Loucy (cell line): ENCODE data around the gene RNF19B.

Experiments used
- H2AFZ ChIP-seq: fragments of 200-600 bp; sonication (generic); 2 replicates; pipeline ENCODE4 v1.6.0; 2016; ENCODE audit warnings: antibody characterized with exemption, mild to moderate bottlenecking, low read length, moderate library complexity
- H3F3A ChIP-seq: fragments of 200-600 bp; 2 replicates; pipeline ENCODE4 v1.6.0; 2016; ENCODE audit warnings: antibody characterized with exemption, low read depth, mild to moderate bottlenecking
- H3K27me3 ChIP-seq: fragments of 200-600 bp; sonication (generic); 2 replicates; pipeline ENCODE4 v1.6.1; 2014; ENCODE audit warnings: low read length, mild to moderate bottlenecking; ENCODE audit not compliant: insufficient read depth, poor library complexity, severe bottlenecking
- H3K36me3 ChIP-seq: fragments of 200-600 bp; sonication (generic); 2 replicates; pipeline ENCODE4 v1.6.1; 2016; ENCODE audit warnings: low read length; ENCODE audit not compliant: insufficient read depth
- H3K4me1 ChIP-seq: fragments of 200-600 bp; sonication (generic); 2 replicates; pipeline ENCODE4 v1.5.1; 2014; ENCODE audit warnings: low read length, mild to moderate bottlenecking; ENCODE audit not compliant: insufficient read depth, poor library complexity, severe bottlenecking
- H3K4me2 ChIP-seq: fragments of 200-600 bp; sonication (generic); 2 replicates; pipeline ENCODE4 v1.6.0; 2014; ENCODE audit warnings: antibody characterized with exemption, low read length, low read depth, mild to moderate bottlenecking; ENCODE audit not compliant: poor library complexity, severe bottlenecking
- H3K4me3 ChIP-seq: fragments of 200-600 bp; sonication (generic); 2 replicates; pipeline ENCODE4 v1.5.1; 2014; ENCODE audit warnings: low read length, mild to moderate bottlenecking, mixed read lengths; ENCODE audit not compliant: poor library complexity, severe bottlenecking
- H3K79me2 ChIP-seq: fragments of 200-600 bp; sonication (generic); 2 replicates; pipeline ENCODE4 v1.6.1; 2014; ENCODE audit warnings: low read length; ENCODE audit not compliant: insufficient read depth
- H3K9ac ChIP-seq: fragments of 200-600 bp; sonication (generic); 2 replicates; pipeline ENCODE4 v1.6.0; 2014; ENCODE audit warnings: mild to moderate bottlenecking, low read depth, low read length, moderate library complexity; ENCODE audit not compliant: poor library complexity, severe bottlenecking
- H3K9me2 ChIP-seq: fragments of 200-600 bp; sonication (generic); replicated peaks from 2 replicates; pipeline ENCODE4 v1.6.1; 2016; ENCODE audit warnings: low read depth, low read length, mixed read lengths
- H3K9me3 ChIP-seq: fragments of 200-600 bp; sonication (generic); 2 replicates; pipeline ENCODE4 v1.6.1; 2014; ENCODE audit warnings: mild to moderate bottlenecking, antibody characterized with exemption, low read length, low read depth; ENCODE audit not compliant: insufficient read depth
- H4K20me1 ChIP-seq: fragments of 200-600 bp; sonication (generic); 2 replicates; pipeline ENCODE4 v1.6.0; 2014; ENCODE audit warnings: antibody characterized with exemption, low read length, mild to moderate bottlenecking; ENCODE audit not compliant: insufficient read depth, poor library complexity, severe bottlenecking
- CTCF ChIP-seq: fragments of 200-600 bp; sonication (generic); conservative IDR thresholded peaks from 2 replicates; pipeline ENCODE4 v1.5.1; 2014; ENCODE audit warnings: mild to moderate bottlenecking, antibody characterized with exemption, low read length
- EZH2phosphoT487 ChIP-seq: fragments of 200-600 bp; IDR thresholded peaks from 2 replicates; pipeline ENCODE4 v1.6.1; 2018; ENCODE audit warnings: antibody characterized with exemption, mild to moderate bottlenecking, moderate library complexity, borderline replicate concordance

Gene RNF19B

GRCh38 chr1:32946413-32946812 is 18.2 kb downstream of the RNF19B start:
- no peaks in the 10 kb centered on the region for H3K9me3 ChIP-seq
- H3K79me2 ChIP-seq = no peaks in the 10 kb centered on the region
- H4K20me1 ChIP-seq = no peaks in the 10 kb centered on the region
- peaks cover 60% of the 10 kb centered on the region; the same call in 1 of the 2 replicates for H3K36me3 ChIP-seq
- TF ChIP-seq CTCF = no peak
- TF ChIP-seq EZH2phosphoT487 = no peak
- no peaks in the 10 kb centered on the region for H3K9me2 ChIP-seq
- no peak overlapping the region for H3K9ac ChIP-seq
- H3K4me3 ChIP-seq = no peak overlapping the region
- H3K4me1 ChIP-seq = no peaks in the 10 kb centered on the region
- H2AFZ ChIP-seq = no peak overlapping the region
- no peaks in the 10 kb centered on the region for H3K27me3 ChIP-seq
- no peaks in the 10 kb centered on the region for H3F3A ChIP-seq
- H3K4me2 ChIP-seq = no peak overlapping the region

GRCh38 chr1:32944180-32944579 is 20.4 kb downstream of the RNF19B start:
- Histone ChIP-seq H3K4me3 (no peak overlapping the region), H3K9me3 (no peaks in the 10 kb centered on the region), H3K36me3 (peaks cover 76% of the 10 kb centered on the region; the same call in 1 of the 2 replicates), H2AFZ (no peak overlapping the region), H3K9me2 (no peaks in the 10 kb centered on the region), H3K9ac (no peak overlapping the region), H3K4me1 (no peaks in the 10 kb centered on the region), H3F3A (no peaks in the 10 kb centered on the region), H3K79me2 (no peaks in the 10 kb centered on the region), H3K27me3 (no peaks in the 10 kb centered on the region), H3K4me2 (no peak overlapping the region), H4K20me1 (no peaks in the 10 kb centered on the region)
- no peak for TF ChIP-seq EZH2phosphoT487
- no peak for TF ChIP-seq CTCF

GRCh38 chr1:32939655-32940371 is 24.8 kb downstream of the RNF19B start:
- Histone ChIP-seq H2AFZ (no peak overlapping the region), H3K9ac (no peak overlapping the region), H3K9me3 (no peaks in the 10 kb centered on the region), H3K4me2 (no peak overlapping the region), H4K20me1 (no peaks in the 10 kb centered on the region), H3K9me2 (no peaks in the 10 kb centered on the region), H3K4me3 (no peak overlapping the region), H3K27me3 (no peaks in the 10 kb centered on the region), H3F3A (no peaks in the 10 kb centered on the region), H3K4me1 (no peaks in the 10 kb centered on the region), H3K36me3 (peaks cover 63% of the 10 kb centered on the region; the same call in 1 of the 2 replicates), H3K79me2 (no peaks in the 10 kb centered on the region)
- no peak for TF ChIP-seq CTCF
- TF ChIP-seq EZH2phosphoT487 = no peak
